A673 (cell line): ENCODE measurements around the gene SLC28A1. TPM values are rescaled to one million over a fixed set of nuclear protein-coding genes. Genes with fewer than 3 reads are reported as not detected.
A peak's percentile ranks its signal among the peaks of the same experiment; 100 is the strongest.

ENCODE experiments used
- Bru-seq: library from RNA; stranded (reverse); fragments of 400-500 nt; gene quantifications from one replicate; lab custom pipeline; 2021; lab: Mats Ljungman, UMichigan
- BruChase-seq, 2 experiments: library from RNA; stranded (reverse); fragments of 400-500 nt; gene quantifications; one replicate each; lab custom pipeline; 2021; lab: Mats Ljungman, UMichigan
- BruUV-seq: library from RNA; stranded (reverse); fragments of 400-500 nt; replicated peaks from 2 replicates; lab custom pipeline; 2021; lab: Mats Ljungman, UMichigan
- CTCF ChIA-PET: fragments of 300-600 bp; sonication (Branson Sonifier 250); formaldehyde crosslinking; loops from one replicate; lab custom pipeline; 2022; ENCODE audit warnings: antibody characterized with exemption; lab: Charles Lee
- POLR2A ChIA-PET: fragments of 300-600 bp; sonication (Branson Sonifier 250); formaldehyde crosslinking; loops from one replicate; lab custom pipeline; 2022; ENCODE audit warnings: antibody characterized with exemption; ENCODE audit not compliant: low non-redundant PET; lab: Charles Lee
- DNase-seq: peaks from one replicate; pipeline ENCODE4 v3.0.0-alpha.2; 2015; ENCODE audit warnings: low spot score
- H3K27ac ChIP-seq: fragments of 200-600 bp; sonication (generic); 2 replicates; pipeline ENCODE4 v1.5.1; 2016; ENCODE audit warnings: mixed run types, low read depth, mild to moderate bottlenecking, mixed read lengths, antibody characterized with exemption, low read length; ENCODE audit not compliant: poor library complexity, severe bottlenecking
- H3K27me3 ChIP-seq: fragments of 200-600 bp; sonication (generic); replicated peaks from 2 replicates; pipeline ENCODE4 v1.6.1; 2017; ENCODE audit warnings: mixed run types, low read depth, mild to moderate bottlenecking, mixed read lengths, antibody characterized with exemption, low read length; ENCODE audit not compliant: insufficient read depth, poor library complexity
- H3K36me3 ChIP-seq: fragments of 200-600 bp; sonication (generic); 2 replicates; pipeline ENCODE4 v1.6.1; 2016; ENCODE audit warnings: mixed run types, mild to moderate bottlenecking, mixed read lengths, antibody characterized with exemption, low read length; ENCODE audit not compliant: insufficient read depth, poor library complexity, severe bottlenecking
- H3K4me1 ChIP-seq: fragments of 200-600 bp; sonication (generic); 2 replicates; pipeline ENCODE4 v1.6.1; 2017; ENCODE audit warnings: mixed run types, mild to moderate bottlenecking, mixed read lengths, antibody characterized with exemption, low read length; ENCODE audit not compliant: insufficient read depth, poor library complexity, severe bottlenecking
- H3K4me3 ChIP-seq: fragments of 200-600 bp; sonication (generic); 2 replicates; pipeline ENCODE4 v1.5.1; 2016; ENCODE audit warnings: low read depth, mixed run types, mild to moderate bottlenecking, mixed read lengths, low read length; ENCODE audit not compliant: poor library complexity, severe bottlenecking
- H3K9me3 ChIP-seq: fragments of 200-600 bp; sonication (generic); 2 replicates; pipeline ENCODE4 v1.6.1; 2016; ENCODE audit warnings: mixed run types, low read depth, mild to moderate bottlenecking, mixed read lengths, antibody characterized with exemption, low read length; ENCODE audit not compliant: poor library complexity, severe bottlenecking
- CTCF ChIP-seq: fragments of 300-800, 200-600 bp; sonication (generic); conservative IDR thresholded peaks from 2 replicates; pipeline ENCODE4 v1.5.1; 2017; ENCODE audit warnings: low read depth, mild to moderate bottlenecking, antibody characterized with exemption, low read length, moderate library complexity, mixed read lengths
- EZH2 ChIP-seq: fragments of 200-600 bp; sonication (generic); IDR thresholded peaks from 2 replicates; pipeline ENCODE4 v1.6.1; 2017; ENCODE audit warnings: borderline replicate concordance, low read depth, mild to moderate bottlenecking, mixed read lengths, antibody characterized with exemption, low read length; ENCODE audit not compliant: poor library complexity, severe bottlenecking
- intact Hi-C: fragments of 100-400 bp; cut with micrococcal nuclease; formaldehyde crosslinking; loops from one replicate; pipeline ENCODE4 v1.10.0; 2022; ENCODE audit not compliant: unreplicated experiment
- long read RNA-seq: library from polyadenylated mRNA; stranded (forward); transcript quantifications from one replicate; pipeline ENCODE4 v2.0.0, GENCODE V29; 2022
- total RNA-seq: library from RNA; stranded (reverse); gene quantifications from 2 replicates; pipeline ENCODE4 v1.2.3, GENCODE V29; 2021

The SLC28A1 gene
- not detected in 2 replicates for total RNA-seq
- Bru-seq, nascent RNA = percentile 16 among the genes with signal in this experiment
- percentile 11 among the genes with signal in this experiment for BruChase-seq, experiment 1, labeled RNA remaining after a 2-hour chase
- percentile 23 among the genes with signal in this experiment for BruChase-seq, experiment 2, labeled RNA remaining after a 6-hour chase
- long read RNA-seq = 0 reads

- BruUV-seq = no TSS peak
- TF ChIP-seq CTCF (no peak), EZH2 (no peak)
- POLR2A ChIA-PET = no interaction called here
- DNase-seq = no peak
- H3K27me3 ChIP-seq = no peaks in the 10 kb centered on the region
- no peaks in the 10 kb centered on the region for H3K4me1 ChIP-seq
- CTCF ChIA-PET = no interaction called here
- H3K4me3 ChIP-seq = no peak within 1 kb of the TSS
- intact Hi-C loops = no loop called here
- no peak within 1 kb of the TSS for H3K27ac ChIP-seq
- no peaks in the 10 kb centered on the region for H3K36me3 ChIP-seq
- H3K9me3 ChIP-seq = no peaks in the 10 kb centered on the region
Observed at GRCh38 chr15:84883916-84884781, at the start of gene SLC28A1. Gene SLC28A1 (plus strand): TSS chr15:84884662. CDS start chr15:84887761, 3,099 bp downstream.

- no TSS peak for BruUV-seq
- Histone ChIP-seq H3K27ac (no peak overlapping the region), H3K36me3 (no peaks in the 10 kb centered on the region), H3K4me1 (no peaks in the 10 kb centered on the region), H3K4me3 (no peak overlapping the region), H3K27me3 (no peaks in the 10 kb centered on the region), H3K9me3 (no peaks in the 10 kb centered on the region)
- ChIA-PET CTCF (no interaction called here), POLR2A (no interaction called here)
- TF ChIP-seq EZH2 = no peak
- no peak for TF ChIP-seq CTCF
- intact Hi-C loops = no loop called here
- DNase-seq = no peak
Observed at GRCh38 chr15:84834969-84835368, 49.5 kb upstream of the SLC28A1 start.

- no TSS peak for BruUV-seq
Observed at GRCh38 chr15:84835661-84836337, 48.7 kb upstream of the SLC28A1 start.

More at GRCh38 chr15:84835661-84836337, 48.7 kb upstream of the SLC28A1 start:
- no peak for DNase-seq
- POLR2A ChIA-PET = no interaction called here
- CTCF ChIA-PET = no interaction called here
- no peak overlapping the region for H3K4me3 ChIP-seq
- H3K27ac ChIP-seq = no peak overlapping the region
- intact Hi-C loops = no loop called here
- no peaks in the 10 kb centered on the region for H3K9me3 ChIP-seq
- H3K27me3 ChIP-seq = no peaks in the 10 kb centered on the region
- no peaks in the 10 kb centered on the region for H3K4me1 ChIP-seq
- TF ChIP-seq CTCF = no peak
- no peaks in the 10 kb centered on the region for H3K36me3 ChIP-seq
